GM15510 (cell line): ENCODE data around the gene TMEM63C.

Source experiments
- POLR2A ChIP-seq: IDR thresholded peaks from 3 replicates; pipeline ENCODE4 v1.6.1; 2011; ENCODE audit warnings: borderline replicate concordance; ENCODE audit not compliant: insufficient read length; ENCODE audit errors: extremely low read depth

Gene TMEM63C

DNA sequence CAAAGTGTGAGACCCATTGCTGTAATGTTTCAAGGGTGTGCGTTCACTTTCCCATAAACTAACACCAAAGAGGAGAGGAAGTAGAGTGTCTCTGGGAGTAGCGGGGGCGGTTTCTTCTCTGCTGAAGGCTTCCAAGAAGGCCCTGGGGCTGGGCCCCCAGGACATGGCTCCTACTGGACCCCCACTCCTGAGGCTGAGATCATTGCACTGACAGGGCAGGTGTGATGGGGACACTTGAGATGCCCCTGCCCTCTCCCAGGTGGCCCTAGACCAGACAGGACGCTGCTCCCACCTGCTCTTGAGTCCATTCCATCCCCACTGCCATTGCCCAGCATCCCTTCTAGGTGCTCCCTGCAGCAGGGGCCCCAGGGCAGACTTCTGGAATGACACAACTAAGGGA is 20.1 kb downstream of the TMEM63C start:
- no peak for TF ChIP-seq POLR2A

DNA sequence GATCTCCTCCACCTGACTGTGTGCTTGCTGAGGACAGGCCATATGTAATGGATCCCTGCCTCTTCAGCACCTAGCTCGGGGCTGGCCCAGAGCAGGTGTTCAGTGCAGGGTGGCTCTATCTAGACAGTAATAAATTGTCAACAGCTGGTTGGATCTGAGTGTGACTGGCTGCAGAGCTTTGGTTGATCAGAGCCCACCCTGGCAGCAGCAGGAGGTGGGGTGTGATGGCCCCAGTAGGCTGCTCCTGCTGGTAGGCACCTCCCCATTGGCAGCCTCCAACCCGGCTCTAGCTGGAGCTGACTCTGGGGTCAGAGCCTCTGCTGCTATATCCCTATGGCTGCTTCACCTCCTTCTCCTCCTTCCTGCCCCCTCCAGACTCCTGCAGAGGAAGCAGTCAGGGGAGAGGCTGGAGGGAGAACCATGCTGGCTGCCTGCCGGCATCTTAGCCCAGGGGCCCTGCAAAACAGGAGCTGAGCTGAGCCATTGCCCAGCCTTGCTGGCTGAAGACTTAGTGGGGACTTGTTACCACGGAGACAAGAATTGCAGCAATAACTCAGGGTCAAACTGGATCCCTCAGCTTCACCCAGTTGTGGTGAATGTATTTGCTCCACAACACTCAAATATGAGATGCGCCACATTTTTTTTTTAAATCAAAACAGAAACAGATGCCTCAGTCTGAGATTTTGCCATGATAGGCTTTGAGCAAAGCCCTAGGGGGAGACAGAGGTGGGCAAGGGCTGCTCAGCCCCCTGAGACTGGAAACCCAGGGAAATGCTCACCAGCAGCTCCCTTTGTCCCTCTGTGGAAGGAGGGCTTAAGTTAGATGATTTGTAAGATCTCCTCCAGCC is 22.2 kb downstream of the TMEM63C start:
- TF ChIP-seq POLR2A, result no peak

DNA sequence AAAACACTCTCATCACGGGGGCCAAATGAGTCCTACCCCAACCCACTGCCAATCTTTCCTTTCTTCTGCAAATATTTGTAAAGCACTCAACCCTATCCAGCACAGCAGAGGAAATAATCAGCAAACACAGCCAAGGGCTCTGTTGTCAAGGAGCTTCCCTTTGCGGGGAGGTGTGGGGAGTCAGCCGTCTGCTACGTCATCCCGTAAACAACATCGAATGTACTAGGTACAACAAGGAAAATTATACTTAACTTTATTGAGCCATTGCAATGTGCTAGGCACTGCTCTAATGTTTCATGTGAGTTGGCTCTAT is 22.8 kb downstream of the TMEM63C start:
- TF ChIP-seq POLR2A, result no peak

DNA sequence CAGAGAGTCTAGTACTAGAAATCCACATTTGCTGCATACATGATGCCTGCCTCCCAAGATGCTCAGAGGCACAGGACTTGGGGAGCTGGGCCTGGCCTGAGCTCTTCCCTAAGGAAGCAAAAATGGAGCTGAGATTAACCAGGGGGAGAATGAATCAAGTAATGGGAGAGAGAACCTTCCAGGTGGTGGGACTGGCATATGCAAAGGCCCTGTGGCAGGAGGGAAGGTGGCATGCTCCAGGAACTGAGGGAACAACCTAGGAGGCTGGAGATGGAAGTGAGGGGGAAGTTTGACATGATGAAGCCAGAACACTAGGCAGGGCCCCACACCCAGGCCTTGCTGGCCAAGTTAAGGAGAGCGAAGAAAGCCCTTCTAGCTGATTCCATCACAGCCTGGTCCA is 23.3 kb downstream of the TMEM63C start:
- TF ChIP-seq POLR2A, result no peak

DNA sequence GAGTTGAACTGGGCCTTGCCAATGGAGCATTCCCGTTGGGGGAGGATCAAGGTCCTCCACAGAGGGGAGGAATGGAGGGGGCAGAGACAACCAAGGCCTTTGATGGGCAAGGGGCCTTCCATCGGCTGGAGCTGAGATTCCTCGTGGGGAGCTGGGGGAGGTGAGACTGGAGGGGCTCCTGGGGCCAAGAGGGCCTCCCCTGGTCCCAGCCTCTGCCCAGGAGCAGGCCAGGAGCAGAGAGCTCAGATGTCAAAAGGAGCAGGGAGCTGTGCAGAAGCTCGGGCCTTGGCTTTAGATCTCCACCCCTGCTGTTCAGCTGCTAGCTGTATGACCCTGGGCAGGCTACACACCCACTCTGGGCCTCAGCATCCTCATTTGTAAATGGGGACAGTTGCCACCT is 24.0 kb downstream of the TMEM63C start:
- TF ChIP-seq POLR2A, result no peak

DNA sequence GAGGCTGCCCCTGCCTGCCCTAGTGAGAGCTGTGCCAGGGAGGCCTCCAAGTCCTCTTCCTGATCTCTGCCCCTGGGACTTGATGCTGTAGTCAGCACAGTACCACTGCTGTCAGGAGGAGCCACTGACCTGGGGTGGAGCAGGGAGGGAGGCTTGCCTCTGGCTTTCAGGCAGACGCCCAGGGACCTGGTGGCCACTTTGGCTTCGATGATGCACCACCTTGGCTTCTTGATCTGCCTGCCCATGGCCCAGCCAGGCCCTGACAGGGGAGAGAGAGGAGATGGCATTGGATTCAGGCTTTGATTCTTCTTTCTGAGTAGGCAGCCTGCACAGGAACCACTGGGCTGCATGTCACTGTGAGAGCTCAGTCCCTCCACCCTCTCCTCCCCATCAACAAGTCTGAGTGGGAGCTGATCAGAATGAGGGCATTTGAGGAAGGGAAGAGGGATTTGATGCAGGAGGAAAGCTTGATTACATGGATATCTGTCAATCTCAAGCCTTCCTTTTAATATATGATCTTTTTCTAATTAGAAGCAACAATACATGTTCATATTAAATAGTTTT is 24.7 kb downstream of the TMEM63C start:
- TF ChIP-seq POLR2A, result no peak

DNA sequence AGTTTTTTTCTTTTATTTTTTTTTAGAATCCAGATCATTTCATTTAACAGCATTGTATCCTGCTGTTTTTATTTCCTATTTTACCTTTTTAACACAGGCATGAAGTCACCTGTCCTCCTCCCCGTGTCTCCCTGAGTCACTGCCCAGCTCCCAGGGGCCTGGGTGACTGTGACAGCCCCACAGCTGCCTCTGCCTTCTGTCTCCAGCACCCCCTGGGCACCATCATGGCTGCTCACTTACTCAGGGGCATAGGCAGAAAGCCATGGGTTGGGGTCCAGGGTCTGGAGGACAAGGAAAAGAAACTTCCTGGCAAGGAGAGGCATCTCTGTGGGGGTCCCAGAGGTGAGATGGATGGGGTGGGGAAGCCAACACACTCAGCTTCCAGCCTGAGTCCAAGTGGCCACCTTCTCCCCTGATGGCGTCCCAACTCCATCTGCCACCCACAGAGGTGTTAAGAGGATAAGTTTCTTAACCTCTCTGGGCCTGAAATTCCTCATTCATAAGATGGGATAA is 25.3 kb downstream of the TMEM63C start:
- TF ChIP-seq POLR2A, result no peak

DNA sequence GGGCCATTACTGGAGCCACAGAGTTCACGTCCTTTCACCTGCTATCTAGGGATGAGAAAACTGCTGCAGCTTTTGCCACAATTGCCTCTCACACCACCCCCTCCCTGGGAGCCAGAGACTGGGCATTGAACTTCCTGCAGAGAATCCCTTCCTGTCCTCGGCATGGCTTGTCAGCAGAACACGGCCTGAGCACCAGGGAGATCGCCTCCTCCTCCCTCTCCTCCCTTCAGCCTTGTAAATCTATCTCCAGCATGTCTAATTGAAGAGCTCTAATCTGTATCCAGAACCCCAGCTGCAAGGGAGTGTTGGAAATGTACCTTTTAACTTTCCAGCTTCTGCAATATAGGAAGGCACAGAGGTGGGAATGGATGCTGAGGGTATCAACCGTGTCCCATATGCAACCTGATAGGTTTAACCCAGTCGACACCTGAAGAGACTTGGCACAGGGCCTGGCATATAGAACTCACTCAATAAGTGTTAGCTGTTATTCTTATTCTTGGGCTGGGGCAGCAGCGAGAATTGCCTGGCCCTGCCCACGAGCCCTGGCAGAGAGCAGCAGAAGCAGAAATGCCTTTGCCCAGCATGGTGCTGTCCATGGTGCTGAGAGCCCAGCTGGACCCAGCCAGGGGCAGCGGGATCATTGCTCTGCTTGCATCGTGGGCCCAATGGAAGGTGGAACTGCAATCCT is 26.8 kb downstream of the TMEM63C start:
- TF ChIP-seq POLR2A, result no peak

DNA sequence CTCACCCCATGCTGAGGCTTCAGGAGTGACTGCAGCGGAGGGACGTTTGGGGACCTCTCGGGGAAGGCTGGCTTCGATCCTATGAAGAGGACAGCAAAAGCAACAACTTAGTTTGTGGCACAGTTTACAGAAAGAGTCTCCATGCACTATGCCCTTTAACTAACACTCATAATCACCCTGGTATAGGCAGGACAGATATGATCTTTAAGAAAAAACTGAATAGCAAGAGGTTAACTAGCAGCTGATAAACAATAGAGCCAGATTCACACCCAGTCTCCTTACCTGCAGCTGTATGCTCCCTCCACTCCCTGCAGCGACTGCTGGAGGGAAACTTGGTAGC is 27.4 kb downstream of the TMEM63C start:
- no peak for TF ChIP-seq POLR2A

DNA sequence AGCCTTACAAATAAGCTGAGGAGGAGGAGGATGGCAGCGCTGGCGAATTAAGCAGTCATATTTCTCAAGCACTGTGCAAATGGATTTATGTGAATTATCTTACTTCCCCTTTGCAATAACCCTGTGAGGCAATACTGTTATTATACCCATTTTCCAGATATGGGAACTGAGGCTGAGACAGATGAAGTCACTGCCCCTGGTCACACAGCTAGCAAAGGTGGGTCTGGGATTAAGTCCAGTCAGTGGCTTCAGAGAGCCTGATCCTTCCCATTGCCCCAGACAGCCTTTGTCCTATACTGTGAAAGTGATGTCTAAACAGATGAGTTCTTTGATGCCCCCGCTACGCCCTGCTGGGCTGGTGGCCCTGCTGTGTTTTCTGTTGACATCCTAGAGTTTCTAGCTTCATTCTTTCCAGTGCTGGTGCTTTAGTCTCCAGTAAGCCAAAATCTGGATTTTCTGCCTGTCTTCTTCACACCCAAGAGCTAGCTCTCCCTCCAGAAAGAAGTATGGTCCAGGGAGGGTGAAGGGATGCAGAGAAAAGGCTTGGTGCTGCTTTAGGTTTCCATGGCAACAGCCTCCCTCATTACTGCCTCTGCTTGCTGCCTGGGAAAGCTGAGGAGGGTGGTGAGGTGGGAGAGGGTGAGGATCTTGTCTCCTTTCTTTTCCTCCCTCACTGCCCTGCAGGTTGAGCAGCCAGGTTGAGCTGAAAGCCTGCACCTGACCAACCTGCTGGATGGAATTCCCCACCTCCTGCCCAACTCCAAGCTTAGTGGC is 30.7 kb downstream of the TMEM63C start:
- TF ChIP-seq POLR2A, result no peak

DNA sequence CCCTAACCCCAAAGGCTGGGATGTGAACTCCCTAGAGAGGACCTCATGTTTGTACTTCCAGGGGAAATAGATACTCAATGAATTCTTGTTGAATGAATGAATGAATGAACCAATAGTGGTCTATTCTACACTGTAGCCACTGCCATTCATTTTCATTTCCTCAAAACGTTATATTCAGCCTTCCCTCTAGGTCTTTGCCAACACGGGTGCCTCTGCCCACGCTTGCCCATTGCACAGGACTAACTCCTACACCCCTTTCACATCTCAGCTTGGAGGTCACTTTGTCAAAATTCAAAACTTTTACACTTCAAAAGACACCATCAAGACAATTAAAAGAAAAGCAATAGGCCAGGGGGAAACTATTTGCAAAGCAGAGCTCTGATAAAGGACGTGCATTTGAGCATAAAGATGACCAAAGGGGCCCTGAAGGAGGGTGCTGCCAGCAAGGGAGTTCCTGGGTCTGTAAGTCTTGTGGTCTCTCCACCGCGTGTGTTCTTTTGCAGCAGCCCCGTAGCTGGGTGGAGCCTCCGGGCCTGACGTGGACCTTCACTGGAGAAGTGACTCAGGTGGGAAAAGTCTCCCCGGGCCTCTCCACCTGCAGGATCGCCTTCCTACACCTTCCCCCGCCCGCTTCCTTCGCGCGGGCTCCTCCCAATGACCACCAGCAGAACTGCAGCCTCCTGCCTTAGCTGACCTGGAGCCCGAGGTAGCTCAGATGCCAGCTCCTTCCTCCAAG is 31.5 kb downstream of the TMEM63C start:
- TF ChIP-seq POLR2A, result no peak

DNA sequence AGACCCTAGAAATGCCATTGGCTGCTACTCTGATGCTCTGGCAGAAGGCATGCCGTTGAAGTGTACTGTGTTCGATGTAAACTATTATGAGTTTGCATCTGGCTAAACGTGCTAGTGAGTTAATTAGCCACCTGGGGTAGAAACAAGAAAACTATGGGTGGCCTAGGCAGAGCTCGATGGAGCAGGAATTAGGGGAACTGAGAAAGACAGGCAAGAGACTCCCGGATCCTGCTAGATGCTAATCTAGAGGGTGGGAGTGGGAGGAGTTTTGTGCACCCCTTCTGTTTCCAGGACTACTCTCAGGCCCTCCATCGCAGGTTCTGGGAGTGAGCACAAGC is 32.0 kb downstream of the TMEM63C start:
- TF ChIP-seq POLR2A, result no peak

DNA sequence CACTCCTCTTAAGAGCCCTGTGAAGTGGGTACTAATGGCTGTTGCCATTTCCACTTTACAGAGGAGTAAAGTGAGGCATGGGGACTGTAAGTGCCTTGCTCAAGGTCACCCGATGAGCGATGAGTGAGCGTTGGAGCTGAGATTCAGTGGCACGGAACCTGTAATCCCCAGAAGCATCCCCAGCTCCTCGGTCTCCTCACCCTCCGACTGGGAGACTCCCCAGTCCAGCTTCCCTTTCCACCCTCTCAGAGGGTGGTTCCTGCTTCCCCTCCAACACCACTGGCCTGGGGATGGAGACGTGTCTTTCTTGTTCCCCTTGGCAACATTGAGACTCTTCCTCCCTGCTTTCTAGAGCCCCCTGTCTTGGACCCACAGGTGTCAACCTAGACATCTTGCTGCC is 32.6 kb downstream of the TMEM63C start:
- TF ChIP-seq POLR2A, result no peak

DNA sequence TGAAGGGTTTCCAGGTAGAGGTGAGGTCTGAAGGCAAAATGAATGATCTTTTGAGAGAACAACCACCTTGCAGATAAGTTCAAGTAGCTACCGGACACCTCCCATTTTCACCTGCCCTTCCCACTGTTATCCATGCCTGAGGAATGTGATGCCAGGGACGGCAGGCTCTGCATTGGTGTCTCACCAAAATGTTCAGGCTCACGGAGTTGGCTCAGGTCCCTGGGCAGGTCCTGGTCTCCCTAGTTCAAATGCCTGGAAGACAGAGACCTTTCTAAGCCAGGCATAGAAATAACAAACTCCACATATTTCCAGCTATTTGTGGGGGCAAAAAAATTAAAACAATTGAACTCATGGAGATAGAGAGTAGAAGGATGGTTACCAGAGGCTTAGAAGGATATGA is 36.0 kb downstream of the TMEM63C start:
- no peak for TF ChIP-seq POLR2A
